ENCODE measurements around the gene IQGAP2.

DNA sequence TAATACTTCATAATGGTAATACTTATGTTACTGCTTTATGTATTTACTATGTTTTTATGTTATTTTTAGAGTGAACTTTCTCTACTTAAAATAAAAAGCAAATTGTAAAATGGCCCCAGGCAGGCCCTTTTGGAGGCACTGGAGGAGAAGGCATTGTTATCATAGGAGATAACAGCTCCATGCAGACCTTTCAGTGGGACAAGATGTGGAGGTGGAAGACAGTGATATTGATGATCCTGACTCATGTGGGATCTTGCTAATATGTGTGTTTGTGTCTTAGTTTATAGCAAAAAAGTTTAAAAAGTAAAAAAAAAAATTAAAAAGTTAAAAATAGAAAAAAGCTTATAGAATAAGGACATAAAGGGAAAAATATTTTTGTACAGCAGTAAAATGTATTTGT lies 74.5 kb downstream of the IQGAP2 start:
- TF ChIP-seq, protein P1, sequence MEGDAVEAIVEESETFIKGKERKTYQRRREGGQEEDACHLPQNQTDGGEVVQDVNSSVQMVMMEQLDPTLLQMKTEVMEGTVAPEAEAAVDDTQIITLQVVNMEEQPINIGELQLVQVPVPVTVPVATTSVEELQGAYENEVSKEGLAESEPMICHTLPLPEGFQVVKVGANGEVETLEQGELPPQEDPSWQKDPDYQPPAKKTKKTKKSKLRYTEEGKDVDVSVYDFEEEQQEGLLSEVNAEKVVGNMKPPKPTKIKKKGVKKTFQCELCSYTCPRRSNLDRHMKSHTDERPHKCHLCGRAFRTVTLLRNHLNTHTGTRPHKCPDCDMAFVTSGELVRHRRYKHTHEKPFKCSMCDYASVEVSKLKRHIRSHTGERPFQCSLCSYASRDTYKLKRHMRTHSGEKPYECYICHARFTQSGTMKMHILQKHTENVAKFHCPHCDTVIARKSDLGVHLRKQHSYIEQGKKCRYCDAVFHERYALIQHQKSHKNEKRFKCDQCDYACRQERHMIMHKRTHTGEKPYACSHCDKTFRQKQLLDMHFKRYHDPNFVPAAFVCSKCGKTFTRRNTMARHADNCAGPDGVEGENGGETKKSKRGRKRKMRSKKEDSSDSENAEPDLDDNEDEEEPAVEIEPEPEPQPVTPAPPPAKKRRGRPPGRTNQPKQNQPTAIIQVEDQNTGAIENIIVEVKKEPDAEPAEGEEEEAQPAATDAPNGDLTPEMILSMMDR (IDR thresholded peaks at IDR 0.05), result no peak
- no peak for TF ChIP-seq POLR2A (IDR thresholded peaks at IDR 0.05)
